Neural progenitor cell (in vitro differentiated cells): Measurements from ENCODE around the gene CTSD. TPM values are rescaled to one million over a fixed set of nuclear protein-coding genes. Genes with fewer than 3 reads are reported as not detected.

Experiments used
- DNase-seq: peaks from one replicate; pipeline ENCODE4 v3.0.0-alpha.2; 2016; ENCODE audit warnings: low spot score
- H2AFZ ChIP-seq: fragments of 200-600 bp; sonication (generic); replicated peaks from 2 replicates; pipeline ENCODE4 v1.6.1; 2016; ENCODE audit warnings: antibody characterized with exemption
- H3F3A ChIP-seq: fragments of 200-600 bp; sonication (generic); 2 replicates; pipeline ENCODE4 v1.6.1; 2016; ENCODE audit warnings: antibody characterized with exemption, low read depth
- H3K27ac ChIP-seq: fragments of 200-600 bp; sonication (generic); 2 replicates; pipeline ENCODE4 v1.5.1; 2016; ENCODE audit warnings: mild to moderate bottlenecking
- H3K27me3 ChIP-seq: fragments of 200-600 bp; sonication (generic); 2 replicates; pipeline ENCODE4 v1.6.1; 2016; ENCODE audit warnings: mild to moderate bottlenecking, moderate library complexity
- H3K36me3 ChIP-seq: fragments of 200-600 bp; sonication (generic); 2 replicates; pipeline ENCODE4 v1.5.1; 2016
- H3K4me1 ChIP-seq: fragments of 200-600 bp; sonication (generic); 2 replicates; pipeline ENCODE4 v1.6.1; 2016; ENCODE audit warnings: mixed run types
- H3K4me2 ChIP-seq: fragments of 200-600 bp; sonication (generic); 2 replicates; pipeline ENCODE4 v1.6.1; 2016
- H3K4me3 ChIP-seq: fragments of 200-600 bp; sonication (generic); 2 replicates; pipeline ENCODE4 v1.5.1; 2016
- H3K79me2 ChIP-seq: fragments of 200-600 bp; sonication (generic); 2 replicates; pipeline ENCODE4 v1.6.1; 2016; ENCODE audit warnings: low read depth
- H3K9ac ChIP-seq: fragments of 200-600 bp; sonication (generic); 2 replicates; pipeline ENCODE4 v1.6.1; 2016
- H3K9me3 ChIP-seq: fragments of 200-600 bp; sonication (generic); 2 replicates; pipeline ENCODE4 v1.5.1; 2016; ENCODE audit warnings: low read depth
- H4K20me1 ChIP-seq: fragments of 200-600 bp; sonication (generic); 2 replicates; pipeline ENCODE4 v1.6.1; 2016; ENCODE audit warnings: low read depth
- H3K27ac Mint-ChIP-seq: 3 replicates; pipeline ENCODE4 v1.8.0; 2021; ENCODE audit warnings: mixed read lengths
- H3K27me3 Mint-ChIP-seq: 2 replicates; pipeline ENCODE4 v1.8.0; 2022; ENCODE audit warnings: low read depth, mild to moderate bottlenecking, inconsistent platforms, moderate library complexity, mixed read lengths; ENCODE audit not compliant: insufficient read depth
- H3K36me3 Mint-ChIP-seq: 3 replicates; pipeline ENCODE4 v1.8.0; 2021; ENCODE audit warnings: mixed read lengths
- H3K4me1 Mint-ChIP-seq: 3 replicates; pipeline ENCODE4 v1.8.0; 2021; ENCODE audit warnings: mixed read lengths
- H3K4me3 Mint-ChIP-seq: 3 replicates; pipeline ENCODE4 v1.8.0; 2021; ENCODE audit warnings: mild to moderate bottlenecking, moderate library complexity, mixed read lengths
- H3K9me3 Mint-ChIP-seq: 3 replicates; pipeline ENCODE4 v1.8.0; 2020; ENCODE audit warnings: mixed read lengths
- EZH2 ChIP-seq: fragments of 200-600 bp; sonication (generic); IDR thresholded peaks from 2 replicates; pipeline ENCODE4 v1.6.1; 2017; ENCODE audit warnings: antibody characterized with exemption, mild to moderate bottlenecking, moderate library complexity
- EZH2phosphoT487 ChIP-seq: fragments of 200-600 bp; sonication (generic); IDR thresholded peaks from 2 replicates; pipeline ENCODE4 v1.6.1; 2017; ENCODE audit warnings: antibody characterized with exemption
- total RNA-seq: library from RNA; depleted of rRNA; stranded (reverse); fragments of >200 nt; gene quantifications from 2 replicates; pipeline ENCODE4 v1.2.3, GENCODE V29; 2015; ENCODE audit warnings: low replicate concordance
- TF ChIP-seq, protein P1 (sequence below): fragments of 200-600 bp; sonication (generic); IDR thresholded peaks from 2 replicates; pipeline ENCODE4 v1.5.1; 2017; ENCODE audit warnings: antibody characterized with exemption, mild to moderate bottlenecking

Gene CTSD
- total RNA-seq, 1 donor from 2014 or later: 38.2 TPM

DNA sequence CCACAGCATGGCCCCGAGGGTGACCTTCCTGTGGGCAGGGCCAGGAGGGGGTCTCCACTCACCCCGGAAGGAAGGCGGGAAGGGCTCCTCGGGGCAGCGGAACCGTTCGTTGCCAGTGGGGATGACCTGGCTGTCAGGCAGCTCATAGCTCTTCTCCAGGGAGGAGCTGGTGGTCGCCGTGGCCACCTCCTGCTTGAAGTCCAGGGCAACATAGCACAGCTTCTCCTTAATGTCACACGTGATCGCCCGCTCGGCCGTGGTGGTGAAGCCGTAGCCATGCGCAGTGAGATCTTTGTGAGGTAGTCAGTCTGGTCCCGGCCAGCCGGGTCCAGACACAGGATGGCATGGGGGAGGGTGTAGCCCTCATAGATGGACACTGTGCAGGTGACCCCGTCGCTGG lies 39.5 kb upstream of the CTSD start:
- Histone ChIP-seq H2AFZ (no peak overlapping the region), H3K9ac (no peak overlapping the region), H3K27ac (no peak overlapping the region), H3K27me3 (no peaks in the 10 kb centered on the region), H3K79me2 (no peaks in the 10 kb centered on the region), H3K9me3 (no peaks in the 10 kb centered on the region), H3F3A (no peaks in the 10 kb centered on the region), H3K4me1 (no peaks in the 10 kb centered on the region), H4K20me1 (no peaks in the 10 kb centered on the region), H3K4me3 (no peak overlapping the region), H3K4me2 (no peak overlapping the region), H3K36me3 (no peaks in the 10 kb centered on the region)
- H3K4me3 Mint-ChIP-seq: no peak overlapping the region
- no peaks in the 10 kb centered on the region for H3K4me1 Mint-ChIP-seq
- H3K9me3 Mint-ChIP-seq: no peaks in the 10 kb centered on the region
- DNase-seq: no peak
- H3K27me3 Mint-ChIP-seq: peaks cover 5% of the 10 kb centered on the region
- TF ChIP-seq EZH2 (no peak), EZH2phosphoT487 (no peak)
- TF ChIP-seq, protein P1, sequence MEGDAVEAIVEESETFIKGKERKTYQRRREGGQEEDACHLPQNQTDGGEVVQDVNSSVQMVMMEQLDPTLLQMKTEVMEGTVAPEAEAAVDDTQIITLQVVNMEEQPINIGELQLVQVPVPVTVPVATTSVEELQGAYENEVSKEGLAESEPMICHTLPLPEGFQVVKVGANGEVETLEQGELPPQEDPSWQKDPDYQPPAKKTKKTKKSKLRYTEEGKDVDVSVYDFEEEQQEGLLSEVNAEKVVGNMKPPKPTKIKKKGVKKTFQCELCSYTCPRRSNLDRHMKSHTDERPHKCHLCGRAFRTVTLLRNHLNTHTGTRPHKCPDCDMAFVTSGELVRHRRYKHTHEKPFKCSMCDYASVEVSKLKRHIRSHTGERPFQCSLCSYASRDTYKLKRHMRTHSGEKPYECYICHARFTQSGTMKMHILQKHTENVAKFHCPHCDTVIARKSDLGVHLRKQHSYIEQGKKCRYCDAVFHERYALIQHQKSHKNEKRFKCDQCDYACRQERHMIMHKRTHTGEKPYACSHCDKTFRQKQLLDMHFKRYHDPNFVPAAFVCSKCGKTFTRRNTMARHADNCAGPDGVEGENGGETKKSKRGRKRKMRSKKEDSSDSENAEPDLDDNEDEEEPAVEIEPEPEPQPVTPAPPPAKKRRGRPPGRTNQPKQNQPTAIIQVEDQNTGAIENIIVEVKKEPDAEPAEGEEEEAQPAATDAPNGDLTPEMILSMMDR: no peak
- no peaks in the 10 kb centered on the region for H3K36me3 Mint-ChIP-seq
- H3K27ac Mint-ChIP-seq: peak overlapping the region; percentile 81

DNA sequence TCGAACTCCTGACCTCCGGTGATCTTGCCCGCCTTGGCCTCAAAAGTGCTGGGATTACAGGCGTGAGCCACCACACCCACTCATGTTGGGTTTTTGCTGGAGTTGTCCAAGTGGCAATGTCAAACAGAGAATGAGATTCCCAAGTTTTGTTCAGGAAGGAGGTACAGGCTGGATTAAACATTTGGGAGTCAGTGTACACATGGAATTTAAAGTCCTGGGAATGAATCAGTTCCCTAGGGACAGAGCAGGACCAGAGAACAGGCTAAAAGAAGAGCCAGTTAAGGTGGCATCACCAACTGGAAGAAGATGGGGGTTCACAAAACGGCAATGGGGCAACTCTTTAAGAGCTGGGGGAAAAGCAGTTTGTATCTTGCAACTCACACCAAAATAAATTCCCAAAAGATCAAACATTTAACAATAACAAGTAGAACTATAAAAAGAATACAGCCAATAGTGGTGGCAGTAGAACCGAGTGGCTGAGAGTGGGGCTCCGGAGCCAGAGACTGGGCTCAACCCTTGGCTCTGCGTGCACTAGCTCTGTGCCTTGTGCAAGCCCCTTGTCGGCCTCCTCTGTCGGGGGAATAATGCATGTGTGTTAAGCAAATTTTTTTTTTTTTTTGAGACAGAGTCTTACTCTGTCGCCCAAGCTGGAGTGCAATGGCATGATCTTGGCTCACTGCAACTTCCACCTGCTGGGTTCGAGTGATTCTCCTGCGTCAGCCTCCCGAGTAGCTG lies 33.8 kb upstream of the CTSD start:
- H2AFZ ChIP-seq: no peak overlapping the region
- Mint-ChIP-seq H3K4me1 (no peaks in the 10 kb centered on the region), H3K36me3 (no peaks in the 10 kb centered on the region), H3K9me3 (peaks cover 2% of the 10 kb centered on the region), H3K4me3 (no peak overlapping the region), H3K27ac (peak overlapping the region; percentile 13), H3K27me3 (peaks cover 8% of the 10 kb centered on the region)
- H3F3A ChIP-seq: no peaks in the 10 kb centered on the region
- no peak overlapping the region for H3K4me3 ChIP-seq
- H4K20me1 ChIP-seq: no peaks in the 10 kb centered on the region
- H3K4me1 ChIP-seq: no peaks in the 10 kb centered on the region
- H3K36me3 ChIP-seq: no peaks in the 10 kb centered on the region
- no peak overlapping the region for H3K27ac ChIP-seq
- no peak for DNase-seq
- H3K27me3 ChIP-seq: peaks cover 8% of the 10 kb centered on the region
- TF ChIP-seq EZH2phosphoT487 (no peak), EZH2 (no peak)
- TF ChIP-seq, protein P1: no peak
- no peak overlapping the region for H3K9ac ChIP-seq
- H3K4me2 ChIP-seq: no peak overlapping the region
- no peaks in the 10 kb centered on the region for H3K9me3 ChIP-seq
- H3K79me2 ChIP-seq: no peaks in the 10 kb centered on the region

DNA sequence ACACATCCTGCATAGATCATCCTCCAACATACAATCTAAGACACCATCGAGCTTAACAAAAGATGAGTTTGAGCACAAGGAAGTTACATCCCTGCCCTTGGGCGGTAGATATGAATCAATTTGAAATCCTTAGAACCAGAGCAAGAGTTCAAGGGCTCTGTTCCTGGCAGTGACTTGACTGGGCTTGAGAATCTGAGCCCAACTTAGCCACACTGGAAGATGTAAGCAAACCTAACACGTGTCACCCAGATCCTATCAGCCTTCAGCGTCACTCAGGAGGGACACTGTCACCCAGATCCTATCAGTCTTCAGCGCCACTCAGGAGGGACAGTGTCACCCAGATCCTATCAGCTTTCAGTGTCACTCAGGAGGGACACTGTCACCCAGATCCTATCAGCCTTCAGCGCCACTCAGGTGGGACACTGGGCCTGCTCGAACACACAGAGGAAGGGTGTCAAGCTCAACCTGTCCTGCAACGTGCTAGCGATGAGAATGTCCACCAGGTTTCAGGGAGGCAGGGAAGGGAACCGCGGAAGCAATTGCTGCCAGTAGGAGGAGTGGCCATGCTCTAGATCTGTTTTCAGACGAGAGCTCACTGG lies 32.8 kb upstream of the CTSD start:
- Histone ChIP-seq H3K4me1 (no peaks in the 10 kb centered on the region), H3K36me3 (no peaks in the 10 kb centered on the region), H3K9ac (no peak overlapping the region), H3F3A (no peaks in the 10 kb centered on the region), H3K9me3 (no peaks in the 10 kb centered on the region), H3K27me3 (peaks cover 14% of the 10 kb centered on the region), H3K27ac (no peak overlapping the region), H3K4me2 (no peak overlapping the region), H3K4me3 (no peak overlapping the region), H3K79me2 (no peaks in the 10 kb centered on the region), H4K20me1 (no peaks in the 10 kb centered on the region), H2AFZ (no peak overlapping the region)
- Mint-ChIP-seq H3K36me3 (no peaks in the 10 kb centered on the region), H3K4me3 (no peak overlapping the region), H3K9me3 (peaks cover 2% of the 10 kb centered on the region), H3K27me3 (peaks cover 9% of the 10 kb centered on the region), H3K27ac (no peak overlapping the region), H3K4me1 (no peaks in the 10 kb centered on the region)
- no peak for DNase-seq
- TF ChIP-seq EZH2: no peak
- TF ChIP-seq, protein P1: no peak
- TF ChIP-seq EZH2phosphoT487: no peak
